IMR-90 (cell line): ENCODE results near the gene FBLIM1. TPM values are rescaled to one million over a fixed set of nuclear protein-coding genes. Genes with fewer than 3 reads are reported as not detected.

Source experiments
- ATAC-seq: fragments of 200-7000 bp; cut with Tn5 transposase; 2 replicates; pipeline ENCODE4 v1.9.1; 2020; ENCODE audit warnings: low read depth, mild to moderate bottlenecking, moderate library complexity
- BruUV-seq: library from RNA; stranded (reverse); fragments of 400-500 nt; replicated peaks from 2 replicates; lab custom pipeline; 2021; lab: Mats Ljungman, UMichigan
- CTCF ChIA-PET: fragments of 300-600 bp; formaldehyde crosslinking; extraction: SDS; loops from one replicate; lab custom pipeline; 2021; ENCODE audit warnings: antibody characterized with exemption; lab: Yijun Ruan, JAX
- POLR2A ChIA-PET: fragments of 300-600 bp; sonication (Branson Sonifier 250); formaldehyde crosslinking; loops from one replicate; lab custom pipeline; 2022; ENCODE audit warnings: antibody characterized with exemption; ENCODE audit not compliant: unreplicated experiment; lab: Charles Lee
- DNase-seq: peaks from one replicate; pipeline ENCODE4 v3.0.0; 2013
- H2AFZ ChIP-seq: replicated peaks from 2 replicates; pipeline ENCODE3; 2013; ENCODE audit warnings: low read length, mild to moderate bottlenecking; ENCODE audit not compliant: poor library complexity
- H2AK5ac ChIP-seq: 2 replicates; pipeline ENCODE4 v1.6.1; 2013; ENCODE audit warnings: low read depth, low read length, inconsistent platforms
- H2AK9ac ChIP-seq: replicated peaks from 2 replicates; pipeline ENCODE3; 2013; ENCODE audit warnings: mild to moderate bottlenecking, low read depth, low read length, moderate library complexity; ENCODE audit not compliant: poor library complexity
- H2BK120ac ChIP-seq: 2 replicates; pipeline ENCODE4 v1.6.1; 2013; ENCODE audit warnings: low read depth, low read length, inconsistent platforms
- H2BK15ac ChIP-seq: 3 replicates; pipeline ENCODE4 v1.6.1; 2013; ENCODE audit warnings: low read depth, low read length, inconsistent platforms
- H2BK20ac ChIP-seq: 2 replicates; pipeline ENCODE4 v1.6.1; 2013; ENCODE audit warnings: low read depth, mild to moderate bottlenecking, inconsistent platforms, low read length, moderate library complexity
- H2BK5ac ChIP-seq: 2 replicates; pipeline ENCODE4 v1.6.1; 2013; ENCODE audit warnings: mild to moderate bottlenecking, low read depth, low read length, inconsistent platforms; ENCODE audit not compliant: poor library complexity, severe bottlenecking
- H3K14ac ChIP-seq: replicated peaks from 2 replicates; pipeline ENCODE4 v1.6.1; 2013; ENCODE audit warnings: low read depth, low read length, inconsistent platforms
- H3K18ac ChIP-seq: 2 replicates; pipeline ENCODE4 v1.6.1; 2013; ENCODE audit warnings: low read depth, low read length, control low read depth
- H3K23ac ChIP-seq: 2 replicates; pipeline ENCODE4 v1.6.1; 2013; ENCODE audit warnings: low read depth, low read length, inconsistent platforms
- H3K27ac ChIP-seq: 2 replicates; pipeline ENCODE4 v1.5.1; 2013; ENCODE audit warnings: mild to moderate bottlenecking, control low read depth, low read length; ENCODE audit not compliant: insufficient read depth
- H3K27me3 ChIP-seq: 2 replicates; pipeline ENCODE4 v1.6.1; 2013; ENCODE audit warnings: low read length; ENCODE audit not compliant: control insufficient read depth, insufficient read depth
- H3K36me3 ChIP-seq: 2 replicates; pipeline ENCODE4 v1.6.1; 2013; ENCODE audit warnings: low read length, mixed read lengths; ENCODE audit not compliant: control insufficient read depth, insufficient read depth
- H3K4ac ChIP-seq: 2 replicates; pipeline ENCODE4 v1.6.1; 2013; ENCODE audit warnings: low read depth, low read length, inconsistent platforms
- H3K4me1 ChIP-seq: 2 replicates; pipeline ENCODE4 v1.6.1; 2013; ENCODE audit warnings: low read length, mixed read lengths; ENCODE audit not compliant: control insufficient read depth, insufficient read depth
- H3K4me2 ChIP-seq: 2 replicates; pipeline ENCODE4 v1.6.1; 2013; ENCODE audit warnings: low read depth, mild to moderate bottlenecking, control low read depth, low read length, moderate library complexity
- H3K4me3 ChIP-seq: 2 replicates; pipeline ENCODE4 v1.5.1; 2013; ENCODE audit warnings: low read depth, mild to moderate bottlenecking, control low read depth, low read length, moderate library complexity; ENCODE audit not compliant: insufficient read depth
- H3K56ac ChIP-seq: 2 replicates; pipeline ENCODE4 v1.6.1; 2013; ENCODE audit warnings: low read length, inconsistent platforms; ENCODE audit not compliant: insufficient read depth; ENCODE audit errors: extremely low read depth
- H3K79me1 ChIP-seq, 2 experiments: 2 replicates each; pipeline ENCODE4 v1.6.1; 2013; ENCODE audit warnings: low read length in 2 of 2, inconsistent platforms in 1 of 2, low read depth in 1 of 2
- H3K9ac ChIP-seq: 2 replicates; pipeline ENCODE4 v1.6.1; 2013; ENCODE audit warnings: low read depth, low read length, control low read depth
- H3K9me1 ChIP-seq: 2 replicates; pipeline ENCODE4 v1.6.1; 2013; ENCODE audit warnings: low read length, inconsistent platforms; ENCODE audit not compliant: insufficient read depth
- H3K9me3 ChIP-seq: 2 replicates; pipeline ENCODE4 v1.6.1; 2013; ENCODE audit warnings: low read length; ENCODE audit not compliant: control insufficient read depth, insufficient read depth
- H4K20me1 ChIP-seq: 2 replicates; pipeline ENCODE4 v1.6.1; 2013; ENCODE audit warnings: low read length, inconsistent platforms; ENCODE audit not compliant: insufficient read depth
- H4K5ac ChIP-seq: 2 replicates; pipeline ENCODE4 v1.6.1; 2013; ENCODE audit warnings: mild to moderate bottlenecking, low read depth, low read length, control low read depth
- H4K8ac ChIP-seq, 2 experiments: 2 replicates each; pipeline ENCODE4 v1.6.1; 2013; ENCODE audit warnings: low read depth in 2 of 2, low read length in 2 of 2, control low read depth in 1 of 2, inconsistent platforms in 1 of 2
- H4K91ac ChIP-seq: 2 replicates; pipeline ENCODE4 v1.6.1; 2013; ENCODE audit warnings: low read depth, low read length, inconsistent platforms; ENCODE audit not compliant: insufficient read depth
- MAFK ChIP-seq: IDR thresholded peaks from 2 replicates; pipeline ENCODE4 v1.6.1; 2012; ENCODE audit warnings: low read depth, low read length, improper control_type of control experiment
- MAZ ChIP-seq: IDR thresholded peaks from 2 replicates; pipeline ENCODE4 v1.6.1; 2012; ENCODE audit warnings: low read depth, mild to moderate bottlenecking, low read length, improper control_type of control experiment, moderate library complexity, borderline replicate concordance
- NFE2L2 ChIP-seq: fragments of 150-350 bp; IDR thresholded peaks from 2 replicates; pipeline ENCODE4 v1.6.1; 2016; ENCODE audit warnings: low read depth, mild to moderate bottlenecking, low read length
- RCOR1 ChIP-seq: IDR thresholded peaks from 2 replicates; pipeline ENCODE4 v1.6.1; 2012; ENCODE audit warnings: mild to moderate bottlenecking, low read length, improper control_type of control experiment; ENCODE audit not compliant: insufficient replicate concordance
- SMC3 ChIP-seq: fragments of 150-350 bp; IDR thresholded peaks from 2 replicates; pipeline ENCODE4 v1.6.1; 2016; ENCODE audit warnings: low read depth, mild to moderate bottlenecking, antibody characterized with exemption, low read length, moderate library complexity
- WGBS, 2 experiments: methylation state at CpG; one replicate each; pipeline versions ENCODE4 v1.1.5 to v1.1.7; 2013; ENCODE audit warnings: missing lambda C conversion rate in 2 of 2; ENCODE audit not compliant: insufficient read length in 1 of 2; ENCODE audit errors: extremely low coverage in 2 of 2; 5-methylcytosine and 5-hydroxymethylcytosine counted together
- dilution Hi-C: fragments of 300-500 bp; cut with HindIII; formaldehyde crosslinking; loops from one replicate; pipeline ENCODE4 v1.14.3; 2018; ENCODE audit warnings: low sequenced_read_pairs; ENCODE audit not compliant: unreplicated experiment
- in situ Hi-C: fragments of 300-500 bp; cut with MboI; formaldehyde crosslinking; loops from 3 replicates; pipeline ENCODE4 v1.14.3; 2019; ENCODE audit warnings: low sequenced_read_pairs, inconsistent platforms, mixed read lengths
- intact Hi-C: fragments of 100-400 bp; cut with micrococcal nuclease; formaldehyde crosslinking; loops from 2 replicates; pipeline ENCODE4 v1.10.0; 2022
- polyA plus RNA-seq, 3 experiments: library from polyadenylated mRNA; depleted of rRNA; stranded (reverse); fragments of >200 nt; gene quantifications; 2 replicates each; pipeline ENCODE4 v1.2.3, GENCODE V29; 2012; ENCODE audit warnings: low replicate concordance in 1 of 3
- total RNA-seq: library from RNA; depleted of rRNA; stranded (reverse); fragments of >200 nt; gene quantifications from 2 replicates; pipeline ENCODE4 v1.2.3, GENCODE V29; 2012

Gene FBLIM1
- total and polyA plus RNA-seq, 2 of the 4 experiments (the other 2 are of a cell fraction), result 52.2 to 140 TPM

GRCh38 chr1:15755021-15755645 is 3.5 kb upstream of the FBLIM1 start:
- Histone ChIP-seq H3K18ac (no peak overlapping the region), H3K4ac (no peak overlapping the region), H3K36me3 (no peaks in the 10 kb centered on the region), H4K91ac (no peak overlapping the region), H4K8ac (no peak overlapping the region), H3K27me3 (no peaks in the 10 kb centered on the region), H4K5ac (no peak overlapping the region), H2BK20ac (no peak overlapping the region), H2BK15ac (no peak overlapping the region), H4K20me1 (no peaks in the 10 kb centered on the region), H2AK9ac (no peak overlapping the region), H3K56ac (no peak overlapping the region), H3K79me1 (peaks cover 0 to 13% of the 10 kb centered on the region in 2 experiments; a peak in 3 of 4 replicates), H3K23ac (no peak overlapping the region), H3K27ac (no peak overlapping the region), H3K9me3 (no peaks in the 10 kb centered on the region), H2BK120ac (no peak overlapping the region), H2BK5ac (no peak overlapping the region), H3K4me3 (no peak overlapping the region), H2AK5ac (no peak overlapping the region), H3K9ac (no peak overlapping the region), H3K14ac (no peak overlapping the region), H3K4me1 (peaks cover 9% of the 10 kb centered on the region), H3K4me2 (no peak overlapping the region), H2AFZ (no peak overlapping the region), H3K9me1 (no peaks in the 10 kb centered on the region)
- BruUV-seq, result no TSS peak
- in situ Hi-C loops, result no loop called here
- DNase-seq (no peak), ATAC-seq (no peak)
- no CpG with 5 or more reads among the region's 2 CpGs for WGBS, 2 experiments
- no peak for TF ChIP-seq RCOR1
- TF ChIP-seq MAFK, result no peak
- TF ChIP-seq MAZ, result no peak
- no peak for TF ChIP-seq SMC3
- no peak for TF ChIP-seq NFE2L2
- ChIA-PET POLR2A (no interaction called here), CTCF (no interaction called here)
- dilution Hi-C loops, result no loop called here
- intact Hi-C loops, result no loop called here
